Muscle layer of colon (tissue), 2 donors: ENCODE data around the gene LINC00632.

Experiments
- H3K27ac ChIP-seq: one replicate; pipeline ENCODE4 v1.7.0; 2013; ENCODE audit warnings: low read depth, mild to moderate bottlenecking, low read length, moderate library complexity
- H3K27me3 ChIP-seq, 2 donors: one replicate each; pipeline ENCODE4 v1.7.0; 2013; ENCODE audit warnings: low read length in 2 of 2, mild to moderate bottlenecking in 2 of 2; ENCODE audit not compliant: insufficient read depth in 2 of 2, control insufficient read depth in 1 of 2
- H3K36me3 ChIP-seq: one replicate; pipeline ENCODE4 v1.7.0; 2013; ENCODE audit warnings: mild to moderate bottlenecking, low read length; ENCODE audit not compliant: insufficient read depth
- H3K4me1 ChIP-seq: one replicate; pipeline ENCODE4 v1.7.0; 2013; ENCODE audit warnings: mild to moderate bottlenecking, low read length; ENCODE audit not compliant: insufficient read depth
- H3K4me3 ChIP-seq, 2 donors: one replicate each; pipeline ENCODE4 v1.7.0; 2013; ENCODE audit warnings: low read length in 2 of 2, low read depth in 1 of 2, mild to moderate bottlenecking in 1 of 2, moderate library complexity in 1 of 2
- H3K9ac ChIP-seq: one replicate; pipeline ENCODE4 v1.7.0; 2013; ENCODE audit warnings: low read length
- H3K9me3 ChIP-seq: one replicate; pipeline ENCODE4 v1.7.0; 2013; ENCODE audit warnings: mild to moderate bottlenecking, low read length
- donor health status: abdominal sarcoma.
- donor health status: Adenocarcinoma of cecum.

LINC00632 gene

DNA sequence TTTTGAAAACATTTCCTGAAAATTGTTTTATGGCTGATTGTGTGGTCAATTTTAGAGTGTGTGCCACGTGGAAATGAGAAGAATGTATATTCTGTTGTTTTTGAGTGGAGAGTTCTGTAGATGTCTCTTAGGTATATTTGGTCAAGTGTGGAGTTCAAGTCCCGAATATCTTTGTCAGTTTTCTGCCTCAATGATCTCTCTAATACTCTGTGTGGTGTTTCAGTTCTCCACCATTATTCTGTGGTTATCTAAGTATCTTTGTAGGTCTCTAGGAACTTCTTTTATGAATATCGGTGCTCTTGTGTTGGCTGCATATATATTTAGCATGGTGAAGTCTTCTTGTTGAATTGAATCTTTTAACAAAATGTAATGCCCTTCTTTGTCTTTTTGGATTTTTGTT is 113.3 kb downstream of the LINC00632 start:
- no peak overlapping the region for H3K9ac ChIP-seq
- H3K4me1 ChIP-seq: no peaks in the 10 kb centered on the region
- H3K9me3 ChIP-seq: no peaks in the 10 kb centered on the region
- H3K27me3 ChIP-seq: no peaks in the 10 kb centered on the region
- no peak overlapping the region for H3K27ac ChIP-seq
- no peak overlapping the region for H3K4me3 ChIP-seq
- H3K36me3 ChIP-seq: no peaks in the 10 kb centered on the region

DNA sequence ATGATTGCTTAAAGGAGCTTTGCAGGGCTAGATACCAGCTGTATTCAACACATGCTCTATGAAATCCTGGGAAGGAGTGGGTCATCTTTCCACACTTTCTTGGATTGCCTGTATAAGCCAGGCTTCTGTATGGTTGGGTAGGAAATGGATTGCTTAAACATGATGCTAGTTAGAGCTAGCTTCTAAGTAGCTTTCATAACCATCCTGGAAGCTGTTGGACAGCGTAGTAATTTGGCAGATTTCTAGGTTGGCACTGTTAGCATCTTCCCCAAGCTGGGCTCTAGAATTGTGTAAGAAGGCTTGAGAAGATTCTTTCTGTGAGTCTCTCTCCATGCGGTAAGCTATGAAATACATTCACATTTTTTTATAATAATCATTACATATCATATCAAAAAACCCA is 127.3 kb downstream of the LINC00632 start:
- no peak overlapping the region for H3K4me3 ChIP-seq
- no peaks in the 10 kb centered on the region for H3K9me3 ChIP-seq
- H3K36me3 ChIP-seq: no peaks in the 10 kb centered on the region
- no peak overlapping the region for H3K9ac ChIP-seq
- no peak overlapping the region for H3K27ac ChIP-seq
- no peaks in the 10 kb centered on the region for H3K4me1 ChIP-seq
- no peaks in the 10 kb centered on the region for H3K27me3 ChIP-seq
